ENCODE measurements around the gene PHF19.

PHF19 gene

DNA sequence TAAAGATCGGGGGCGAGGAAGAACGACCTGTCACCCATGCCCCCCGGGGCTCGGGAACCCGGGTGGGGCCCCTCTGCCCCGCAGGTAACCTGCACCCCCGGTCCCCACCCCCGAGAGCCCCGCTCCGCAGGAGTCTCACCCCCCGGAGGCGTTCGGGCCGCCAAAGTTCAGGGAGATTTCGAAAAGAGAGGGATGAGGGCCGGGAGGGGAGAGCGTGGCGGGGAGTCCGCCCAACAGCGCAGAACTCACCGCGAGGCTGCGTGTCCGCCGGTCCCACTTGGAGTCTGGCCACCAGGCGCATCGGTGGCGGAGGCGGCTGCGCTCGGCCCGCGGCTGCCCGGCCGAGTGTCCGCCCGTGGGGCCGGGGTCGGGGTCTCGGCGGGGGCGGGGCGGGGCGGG, at the start of gene PHF19:
PHF19 (minus strand) TSS at position 347 of the 399 bp plus-strand sequence. CDS start 2,447 bp downstream, outside the sequence.
- peak; percentile 73 for DNase-seq (ENCODE audit: low spot score)

- DNase-seq (ENCODE audit: low spot score) = no peak
Observed at GRCh38 chr9:120926397-120926928, 49.5 kb upstream of the PHF19 start, which contains the start of gene TRAF1. TRAF1 (minus strand) TSS chr9:120926796; CDS start chr9:120926075, 721 bp downstream.

- DNase-seq (ENCODE audit: low spot score) = no peak
Observed at GRCh38 chr9:120925535-120926396, 48.8 kb upstream of the PHF19 start.

- no peak for DNase-seq (ENCODE audit: low spot score)
Observed at GRCh38 chr9:120924698-120925534, 47.9 kb upstream of the PHF19 start.

DNA sequence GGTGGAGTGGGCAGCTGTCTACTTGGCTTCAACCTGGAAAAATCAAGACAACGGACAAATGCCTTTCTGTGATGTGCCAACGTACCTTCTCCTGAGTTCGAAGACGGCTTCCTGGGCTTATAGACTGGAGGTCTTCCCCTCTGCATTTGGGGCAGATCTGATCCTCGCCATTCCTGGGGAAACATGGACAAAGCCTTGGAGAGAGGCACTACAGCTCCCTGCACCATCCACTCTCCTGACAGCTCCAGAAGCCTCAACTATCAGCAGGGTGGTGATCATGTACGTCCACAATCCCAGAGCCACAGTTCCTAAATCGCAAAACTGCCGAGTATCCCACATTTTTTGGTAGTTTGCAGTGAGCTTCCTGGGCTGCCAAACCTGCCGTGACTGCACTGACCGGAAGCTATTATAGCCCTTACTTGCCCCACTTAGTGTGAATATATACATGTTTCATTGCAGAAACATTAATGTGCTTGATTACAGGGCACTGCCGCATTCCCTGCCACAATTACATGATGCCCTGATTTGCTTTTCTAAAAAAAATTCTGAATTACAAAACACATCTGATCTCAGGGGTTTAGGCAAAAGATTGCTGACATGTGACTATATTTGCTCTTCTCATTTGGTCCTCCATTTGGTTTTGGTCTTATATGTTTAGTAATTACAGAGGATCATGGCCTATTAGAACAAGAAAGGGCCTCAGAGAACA, 46.8 kb upstream of the PHF19 start:
- no peak for DNase-seq (ENCODE audit: low spot score)

DNA sequence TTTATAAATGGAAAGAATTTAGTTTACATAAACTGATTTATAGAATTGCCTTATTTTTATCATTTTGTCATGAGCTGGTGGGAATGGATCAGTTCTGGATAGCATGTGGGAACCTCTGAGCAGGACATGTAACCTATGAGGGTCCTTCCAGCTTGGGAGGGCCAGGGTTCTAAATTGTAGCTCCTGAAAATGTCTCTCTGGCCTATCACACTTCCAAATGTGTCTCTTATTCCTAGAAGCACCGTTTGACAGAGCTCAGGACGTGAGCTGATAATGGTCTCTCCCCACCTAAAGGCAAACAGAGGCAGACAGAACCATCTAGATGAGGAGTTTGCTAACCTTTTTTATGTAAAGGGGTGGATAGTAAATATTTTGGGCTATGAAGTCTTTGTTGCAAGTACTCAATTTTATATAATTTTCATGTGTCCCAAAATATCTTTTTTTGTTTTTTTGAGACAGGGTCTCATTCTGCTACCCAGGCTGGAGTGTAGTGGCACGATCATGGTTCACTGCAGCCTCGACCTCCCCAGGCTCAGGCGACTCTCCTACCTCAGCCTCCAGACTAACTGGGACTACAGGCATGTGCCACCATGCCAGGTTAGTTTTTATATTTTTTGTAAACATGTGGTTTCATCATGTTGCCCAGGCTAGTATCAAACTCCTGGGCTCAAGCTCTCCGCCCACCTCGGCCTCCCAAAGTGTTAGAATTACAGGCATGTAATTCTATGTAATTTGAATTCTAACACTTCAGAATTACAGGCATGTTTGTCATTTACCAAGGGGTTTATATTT, 45.6 kb upstream of the PHF19 start:
- no peak for DNase-seq (ENCODE audit: low spot score)

DNA sequence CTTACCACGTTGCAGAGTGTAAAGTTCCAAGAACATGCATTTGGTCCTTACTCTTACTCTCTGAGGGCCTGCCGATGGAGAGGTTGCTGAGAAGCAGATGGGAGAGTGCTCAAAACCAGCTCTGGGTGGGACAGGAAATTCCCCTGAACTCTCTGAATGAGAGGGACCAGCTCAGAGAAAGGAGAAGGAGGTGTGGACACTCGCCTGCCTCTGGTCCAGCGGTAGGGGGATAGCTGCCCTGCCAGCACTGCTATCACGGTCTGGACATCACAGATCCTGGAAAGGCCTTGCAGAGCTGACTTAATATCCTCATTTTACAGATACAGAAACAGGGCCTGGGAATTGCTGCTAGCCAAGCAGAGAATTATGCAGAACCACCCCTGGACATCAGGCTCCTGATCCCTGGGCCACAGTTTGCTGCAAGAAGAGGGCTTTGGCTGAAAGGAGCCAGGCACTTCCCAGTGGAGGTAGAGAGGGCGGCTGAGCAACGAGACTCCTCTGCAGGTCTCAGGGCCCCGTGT, 44.7 kb upstream of the PHF19 start:
- no peak for DNase-seq (ENCODE audit: low spot score)

- DNase-seq (ENCODE audit: low spot score) = no peak
Observed at GRCh38 chr9:120920806-120921178, 43.8 kb upstream of the PHF19 start.

DNA sequence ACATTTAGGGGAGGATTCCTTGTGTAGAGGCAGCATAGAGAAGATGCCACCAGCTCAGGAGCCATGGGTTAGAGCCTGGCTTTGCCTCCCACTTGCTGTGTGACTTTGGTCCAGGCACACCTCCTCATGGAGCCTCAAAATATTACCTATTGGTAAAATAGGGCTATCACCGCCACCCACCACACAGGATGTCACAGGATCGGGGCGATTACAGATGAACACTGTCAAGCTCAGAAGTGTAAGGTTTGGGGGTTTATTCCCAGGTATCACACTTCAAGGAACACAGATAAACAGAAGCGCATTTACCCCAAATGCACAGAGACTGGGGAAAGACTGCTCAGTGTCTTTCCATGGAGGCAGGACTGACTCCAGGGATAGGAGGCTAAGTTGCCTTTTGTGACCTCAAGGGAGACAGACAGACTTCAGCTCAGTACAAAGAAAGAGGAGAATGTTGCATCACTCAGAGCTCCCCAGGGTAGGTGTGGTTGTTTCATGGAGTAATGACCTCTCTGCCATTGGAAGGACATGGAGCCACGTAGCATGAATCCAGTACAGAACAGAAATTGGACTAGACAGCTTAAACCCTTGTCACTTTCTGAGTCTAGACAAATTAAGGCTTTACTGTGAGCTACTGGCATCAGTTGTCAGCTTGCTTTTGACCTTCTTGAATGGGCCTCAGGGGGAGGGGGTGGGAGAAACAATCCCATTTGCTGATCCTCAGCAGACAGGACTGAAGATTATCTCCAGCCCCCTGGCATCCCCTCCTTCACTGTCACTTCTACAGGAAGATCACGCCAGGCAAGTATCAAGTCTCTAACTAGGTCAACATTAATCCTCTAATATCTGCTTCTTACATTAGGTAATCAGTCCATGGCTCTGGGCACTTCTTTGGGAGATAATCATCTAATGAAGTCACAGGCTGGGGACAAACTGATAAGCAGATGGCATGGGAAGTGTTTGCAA, 43.1 kb upstream of the PHF19 start:
- no peak for DNase-seq (ENCODE audit: low spot score)

DNA sequence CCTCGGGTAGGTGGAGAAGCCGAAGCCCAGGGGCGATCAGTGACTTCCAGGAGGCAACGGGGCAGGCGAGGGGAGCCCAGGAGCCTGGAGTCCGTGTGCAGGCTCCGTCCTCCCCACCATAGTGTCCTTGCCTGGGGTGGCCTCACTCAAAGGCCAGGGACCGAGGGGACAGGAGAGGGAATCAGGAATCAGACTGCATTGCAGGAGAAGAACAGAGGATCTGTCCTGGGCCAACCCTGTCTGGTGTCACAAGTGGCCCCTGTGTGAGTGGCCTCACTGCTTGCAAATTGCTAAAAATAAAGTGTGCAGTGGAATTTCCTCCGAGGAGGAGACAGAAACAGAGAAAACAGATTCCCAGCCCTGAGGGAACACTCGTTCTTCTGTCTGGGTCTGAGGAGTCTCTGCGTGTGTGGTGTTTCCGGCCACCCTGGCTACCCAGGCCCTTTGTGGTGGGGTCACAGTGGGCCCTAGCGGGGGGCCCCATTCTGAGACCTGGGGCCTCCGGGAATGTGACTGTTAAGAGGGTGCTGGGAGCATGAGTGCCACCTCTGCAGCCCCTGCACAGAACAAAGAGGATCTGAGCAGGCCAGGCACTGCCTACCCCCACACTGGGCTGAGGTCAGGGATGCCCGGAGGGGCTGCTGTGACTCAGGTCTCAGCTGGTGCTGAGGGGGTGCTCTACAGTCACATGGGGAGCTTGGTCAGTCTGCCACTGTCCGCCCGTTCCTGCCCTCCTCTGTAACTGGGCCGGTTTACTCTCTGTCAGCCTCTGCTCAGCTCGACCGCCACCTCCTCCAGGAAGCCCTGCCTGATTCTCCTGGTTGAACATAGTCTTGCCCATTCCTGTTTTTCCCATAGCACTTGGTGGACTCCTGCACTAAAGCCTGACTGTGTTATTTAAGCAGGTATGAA, 42.2 kb upstream of the PHF19 start:
- no peak for DNase-seq (ENCODE audit: low spot score)

DNA sequence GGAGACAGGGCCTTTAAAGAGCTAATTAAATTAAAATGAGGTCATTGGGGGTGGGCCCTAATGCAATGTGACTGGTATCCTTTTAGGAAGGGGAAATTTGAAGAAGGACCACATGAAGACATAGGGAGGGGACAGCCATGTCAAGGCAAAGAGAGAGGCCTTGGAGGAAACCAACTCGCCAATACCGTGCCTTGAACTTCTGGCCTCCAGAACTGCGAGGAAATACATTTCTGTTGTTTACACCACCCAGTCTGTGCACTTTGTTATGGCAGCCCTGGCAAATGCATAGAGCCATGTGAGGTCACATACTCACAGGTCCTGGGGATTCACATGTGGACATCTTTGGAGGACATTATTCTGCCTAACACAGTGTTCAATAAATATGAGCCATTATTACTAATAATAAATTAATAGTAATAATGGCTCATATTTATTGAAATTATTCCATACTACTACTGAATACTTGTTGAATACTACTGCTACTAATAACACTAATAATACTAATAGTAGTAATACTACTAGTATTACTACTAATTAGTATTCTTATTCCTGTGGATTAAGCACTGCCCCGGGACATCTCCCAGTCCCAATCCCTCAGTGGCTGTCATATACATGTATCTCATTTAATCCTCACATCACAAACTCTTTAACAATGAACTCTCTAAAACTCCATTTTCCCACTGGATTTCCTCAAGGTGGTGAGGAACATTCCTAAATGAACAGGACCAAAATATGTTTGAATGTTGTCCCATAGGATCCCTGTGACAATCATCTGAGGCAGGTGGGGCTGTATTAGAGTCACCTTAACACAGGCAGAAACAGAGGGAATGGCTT, 41.2 kb upstream of the PHF19 start:
- no peak for DNase-seq (ENCODE audit: low spot score)

GRCh38 chr9:120916991-120917880, 40.2 kb upstream of the PHF19 start:
- no peak for DNase-seq (ENCODE audit: low spot score)

- no peak for DNase-seq (ENCODE audit: low spot score)
Observed at GRCh38 chr9:120916588-120916987, 39.6 kb upstream of the PHF19 start.

DNA sequence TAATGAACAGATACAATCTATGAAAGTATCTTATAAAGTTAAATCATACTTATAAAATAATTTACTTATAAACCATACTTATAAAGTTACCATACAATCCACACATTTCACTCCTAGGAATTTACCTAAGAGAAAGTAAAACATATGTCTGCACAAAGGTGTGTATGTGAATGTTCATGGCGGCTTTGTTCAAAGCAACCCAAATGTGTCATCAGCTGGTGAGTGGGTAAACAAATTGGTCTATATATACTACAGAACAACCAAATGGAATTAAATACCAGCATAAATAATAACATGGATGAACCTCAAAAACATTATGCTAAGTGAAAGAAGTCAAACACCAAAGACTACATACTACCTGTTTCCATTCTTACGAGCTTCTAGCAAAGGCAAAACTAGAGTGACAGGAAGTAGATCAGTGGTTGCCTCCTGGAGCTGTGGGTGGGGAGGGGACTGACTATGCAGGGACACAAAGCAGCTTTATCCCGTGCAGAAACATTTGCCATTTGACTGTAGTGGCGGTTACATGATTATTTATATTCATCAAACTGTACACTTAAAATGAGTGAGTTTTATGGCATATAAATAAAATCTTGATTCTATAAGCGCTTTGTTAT, 39.0 kb upstream of the PHF19 start:
- DNase-seq (ENCODE audit: low spot score) = no peak

DNA sequence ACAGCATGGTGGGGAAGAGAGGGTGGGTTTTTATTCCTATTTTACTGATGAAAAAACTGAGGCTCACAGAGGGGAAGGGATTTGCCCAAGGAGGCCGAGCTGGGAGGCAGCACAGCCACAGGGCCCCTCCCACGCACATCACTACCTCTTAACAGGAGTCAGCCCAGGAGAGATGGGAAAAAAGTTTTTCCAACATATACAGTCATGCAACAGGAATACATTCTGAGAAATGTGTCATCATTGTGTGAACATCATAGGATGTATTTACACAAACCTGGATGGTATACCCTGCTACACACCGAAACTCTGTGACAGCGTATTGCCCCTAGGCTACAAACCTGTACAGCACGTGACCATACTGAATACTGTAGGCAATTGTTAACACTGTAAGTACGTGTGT, 38.0 kb upstream of the PHF19 start:
- DNase-seq (ENCODE audit: low spot score) = no peak

DNA sequence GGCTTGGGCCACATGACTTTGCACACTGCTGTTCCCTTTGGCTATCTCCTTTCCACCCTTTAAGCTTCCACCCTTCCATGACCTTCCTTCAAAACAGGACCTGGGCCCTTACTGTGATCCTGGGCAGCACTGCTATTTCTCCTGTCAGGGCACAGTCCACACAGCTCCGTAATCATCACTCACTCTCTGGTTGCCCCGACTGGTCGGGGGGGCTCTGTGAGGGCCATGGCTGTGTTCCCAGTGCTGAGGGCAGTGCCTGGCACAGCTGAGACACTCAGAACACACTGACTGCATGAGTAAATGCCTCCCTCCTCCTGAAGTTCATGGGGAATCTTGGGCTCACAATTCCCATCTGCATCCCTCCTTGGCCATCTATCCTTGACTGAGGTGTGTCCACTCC, 37.4 kb upstream of the PHF19 start:
- DNase-seq (ENCODE audit: low spot score) = no peak
